GM12891 (cell line): ENCODE data around the gene TMEM174.
A peak's percentile ranks its signal among the peaks of the same experiment; 100 is the strongest.

Experiments used
- DNase-seq: peaks from one replicate; pipeline ENCODE4 v3.0.0; 2011; ENCODE audit warnings: low spot score; ENCODE audit not compliant: insufficient read length
- FAIRE-seq: peaks from 2 replicates; lab custom pipeline; 2011; peaks lifted over from hg19 to GRCh38; lab: Jason Lieb, UNC
- PAX5 ChIP-seq: IDR thresholded peaks from 2 replicates; pipeline ENCODE4 v1.6.1; 2011; ENCODE audit warnings: low read length, moderate library complexity, mild to moderate bottlenecking; ENCODE audit not compliant: insufficient read depth, severe bottlenecking
- POLR2A ChIP-seq: IDR thresholded peaks from 2 replicates; pipeline ENCODE4 v1.6.1; 2011; ENCODE audit warnings: low read depth, low read length, control low read depth
- POLR2AphosphoS5 ChIP-seq: IDR thresholded peaks from 2 replicates; pipeline ENCODE4 v1.6.1; 2011; ENCODE audit warnings: low read depth, low read length, control low read depth
- POU2F2 ChIP-seq: IDR thresholded peaks from 2 replicates; pipeline ENCODE4 v1.6.1; 2011; ENCODE audit warnings: low read depth, mild to moderate bottlenecking, control low read depth, low read length, moderate library complexity
- SPI1 ChIP-seq: IDR thresholded peaks from 2 replicates; pipeline ENCODE4 v1.6.1; 2011; ENCODE audit warnings: low read depth, low read length, control low read depth
- TAF1 ChIP-seq: IDR thresholded peaks from 2 replicates; pipeline ENCODE4 v1.6.1; 2011; ENCODE audit warnings: low read depth, low read length, control low read depth

Gene TMEM174

GRCh38 chr5:73135429-73136054, 37.5 kb upstream of the TMEM174 start:
- FAIRE-seq, result peak; percentile 9
- TF ChIP-seq POLR2A (no peak), POLR2AphosphoS5 (no peak)
- DNase-seq, result no peak

- no peak for DNase-seq
- FAIRE-seq, result no peak
- TF ChIP-seq PAX5 (no peak), POLR2AphosphoS5 (no peak), POLR2A (no peak), TAF1 (no peak), POU2F2 (no peak), SPI1 (no peak)
Observed at GRCh38 chr5:73136055-73136562, 36.9 kb upstream of the TMEM174 start.

DNA sequence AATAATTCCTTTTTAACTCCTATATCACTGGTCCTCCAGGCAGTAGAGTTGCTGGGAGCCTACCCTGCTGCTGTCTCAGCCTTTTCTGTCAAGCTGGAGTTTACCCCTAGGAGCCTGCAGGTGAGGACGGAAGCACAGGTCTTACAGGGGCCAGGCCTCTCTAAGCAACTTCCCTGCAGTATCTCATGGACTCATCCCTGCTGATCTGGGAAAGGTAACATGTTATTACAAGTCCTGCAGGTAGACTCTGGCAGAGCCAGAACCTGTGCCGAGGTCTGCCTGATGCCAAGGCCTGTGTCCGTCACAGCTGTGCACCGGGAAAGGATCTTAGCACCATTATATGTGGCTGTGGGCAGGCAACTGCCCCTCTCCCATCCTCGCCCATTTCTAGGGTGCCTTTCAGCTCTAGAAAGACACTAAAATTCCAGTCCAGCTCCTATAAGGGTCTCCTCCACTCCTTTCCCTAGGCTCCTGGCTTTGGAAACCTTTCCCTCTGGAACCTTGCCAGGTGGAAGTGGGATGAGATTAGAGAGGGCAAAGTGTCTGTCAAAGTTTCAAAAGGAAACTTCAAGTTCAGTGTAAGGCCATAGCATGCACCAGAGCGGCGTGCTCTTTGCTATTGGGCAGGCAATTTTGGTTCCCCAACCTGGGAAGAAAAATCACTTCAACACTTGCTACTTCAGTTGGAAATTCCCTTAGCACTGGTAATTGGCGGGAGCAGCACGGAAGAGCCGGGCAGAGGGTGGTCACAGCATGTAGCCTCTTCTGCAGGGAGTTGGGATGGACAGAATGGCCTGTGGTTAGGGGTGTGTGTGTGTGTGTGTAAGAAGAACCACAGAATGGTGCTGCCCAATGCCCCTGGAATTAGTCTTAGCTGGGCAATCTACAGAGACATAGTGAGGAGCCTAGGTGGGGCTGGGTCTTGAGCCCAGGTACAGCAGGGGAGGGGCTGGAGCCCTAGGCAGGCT, 35.1 kb upstream of the TMEM174 start:
- FAIRE-seq, result no peak
- no peak for DNase-seq
- no peak for TF ChIP-seq POU2F2
- TF ChIP-seq TAF1, result no peak
- no peak for TF ChIP-seq PAX5
- no peak for TF ChIP-seq SPI1
- TF ChIP-seq POLR2A, result no peak
- TF ChIP-seq POLR2AphosphoS5, result no peak

GRCh38 chr5:73139485-73139884, 33.5 kb upstream of the TMEM174 start:
- TF ChIP-seq POLR2A (no peak), POU2F2 (no peak), PAX5 (no peak), TAF1 (no peak), POLR2AphosphoS5 (no peak), SPI1 (no peak)
- DNase-seq (no peak), FAIRE-seq (no peak)

- TF ChIP-seq SPI1, result no peak
- no peak for TF ChIP-seq TAF1
- no peak for TF ChIP-seq POU2F2
- no peak for TF ChIP-seq POLR2A
- no peak for TF ChIP-seq POLR2AphosphoS5
- TF ChIP-seq PAX5, result no peak
- DNase-seq, result no peak
Observed at GRCh38 chr5:73140801-73141200, 32.2 kb upstream of the TMEM174 start.

DNA sequence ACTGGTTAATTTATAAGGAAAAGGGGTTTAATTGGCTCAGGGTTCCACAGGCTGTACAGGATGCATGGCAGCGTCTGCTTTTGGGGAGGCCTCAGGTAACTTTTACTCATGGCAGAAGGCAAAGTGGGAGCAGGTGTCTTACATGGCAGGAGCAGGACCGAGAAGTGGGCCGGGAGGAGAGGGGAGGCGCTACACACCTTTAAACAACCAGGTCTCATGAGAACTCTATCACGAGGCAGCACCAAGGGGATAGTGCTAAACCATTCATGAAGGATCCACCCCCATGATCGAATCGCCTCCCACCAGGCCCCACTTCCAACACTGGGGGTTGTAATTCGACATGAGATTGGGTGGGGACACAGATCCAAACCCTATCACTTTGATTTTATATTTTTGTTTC, 31.0 kb upstream of the TMEM174 start:
- TF ChIP-seq SPI1 (no peak), POU2F2 (no peak), POLR2AphosphoS5 (no peak), POLR2A (no peak), TAF1 (no peak), PAX5 (no peak)
- no peak for DNase-seq
- FAIRE-seq, result no peak

More at GRCh38 chr5:73140801-73141200, 32.2 kb upstream of the TMEM174 start:
- FAIRE-seq, result no peak

DNA sequence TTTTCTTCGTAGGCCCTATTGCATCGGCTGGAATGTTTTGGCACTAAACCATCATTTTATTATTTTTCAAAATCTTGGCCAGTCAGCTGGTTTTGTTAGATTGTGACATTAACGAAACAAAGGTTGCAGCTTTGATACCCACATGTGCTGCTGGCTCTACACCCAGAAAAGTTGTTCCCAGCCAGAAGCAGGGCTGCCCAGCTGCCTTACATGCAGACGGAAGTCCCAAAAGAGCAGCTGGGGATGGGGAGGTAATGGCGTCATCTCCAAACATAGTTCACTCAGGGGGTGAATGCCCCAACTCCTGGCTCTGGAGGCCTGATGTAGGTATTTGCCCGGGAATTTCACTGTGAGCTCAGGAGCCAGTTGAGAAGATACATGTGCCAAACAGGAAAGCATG, 29.3 kb upstream of the TMEM174 start:
- DNase-seq, result no peak
- TF ChIP-seq TAF1 (no peak), POU2F2 (no peak), PAX5 (no peak), POLR2AphosphoS5 (no peak), SPI1 (no peak), POLR2A (no peak)
- no peak for FAIRE-seq

DNA sequence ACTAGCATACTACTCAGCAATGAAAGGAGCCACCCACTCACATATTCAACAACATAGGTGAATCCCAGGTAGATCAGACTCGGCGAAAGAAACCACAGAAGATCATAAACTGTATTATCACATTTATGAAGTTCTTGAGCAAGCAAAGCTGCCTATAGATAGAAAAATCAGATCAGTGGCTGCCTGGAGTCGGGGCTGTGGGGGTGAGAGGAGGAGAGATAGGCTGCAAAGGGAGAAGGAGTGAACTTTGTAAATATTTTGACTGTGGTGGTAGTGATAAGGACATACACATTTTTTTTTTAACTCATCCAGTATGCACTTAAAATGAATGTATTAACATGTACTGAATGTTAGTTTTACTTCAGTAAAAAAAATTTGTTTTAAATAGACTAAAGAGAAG, 23.5 kb upstream of the TMEM174 start:
- DNase-seq (no peak), FAIRE-seq (no peak)
- no peak for TF ChIP-seq POLR2A

- no peak for DNase-seq
- TF ChIP-seq PAX5, result no peak
- TF ChIP-seq POLR2AphosphoS5, result no peak
- TF ChIP-seq SPI1, result no peak
- TF ChIP-seq TAF1, result no peak
- no peak for TF ChIP-seq POLR2A
- no peak for TF ChIP-seq POU2F2
- no peak for FAIRE-seq
Observed at GRCh38 chr5:73150876-73151275, 22.1 kb upstream of the TMEM174 start.
